Astrocyte of the spinal cord (primary cell): ENCODE measurements around the gene ITPR2.

Source experiments
- DNase-seq: peaks from one replicate; pipeline ENCODE4 v3.0.0; 2011; ENCODE audit warnings: low read depth, low spot score
- H3K4me3 ChIP-seq: 2 replicates; pipeline ENCODE4 v1.5.1; 2011; ENCODE audit warnings: low read depth, mild to moderate bottlenecking, low read length, moderate library complexity
- in situ Hi-C: cut with HindIII; loops from 2 replicates; pipeline ENCODE4 v1.10.0; 2017; ENCODE audit warnings: low sequenced_read_pairs
- TF ChIP-seq, protein P1 (sequence below): IDR thresholded peaks from 2 replicates; pipeline ENCODE4 v1.5.1; 2012; ENCODE audit warnings: low read depth, mild to moderate bottlenecking, low read length, inconsistent platforms

The ITPR2 gene

DNA sequence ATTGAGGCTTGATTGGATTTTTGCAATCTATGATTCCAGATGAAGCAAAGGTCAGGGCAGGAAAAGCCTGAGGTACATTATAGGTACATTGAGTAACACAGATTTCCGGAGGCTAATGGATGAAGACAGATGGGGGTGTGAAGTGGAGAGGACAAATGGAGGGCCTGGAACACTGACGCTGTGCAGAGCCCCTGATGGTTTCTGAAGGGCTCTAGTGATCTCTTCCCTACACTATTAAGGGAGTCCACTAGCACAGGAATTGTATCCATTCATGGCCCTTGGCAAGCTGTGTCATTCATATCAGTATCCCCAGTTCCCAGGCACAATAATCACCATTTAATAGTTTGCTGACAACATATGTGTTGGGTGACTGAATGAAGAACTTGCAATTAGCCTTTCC is 284.8 kb downstream of the ITPR2 start:
- no peak overlapping the region for H3K4me3 ChIP-seq
- DNase-seq: no peak
- in situ Hi-C loops: no loop called here
- TF ChIP-seq, protein P1, sequence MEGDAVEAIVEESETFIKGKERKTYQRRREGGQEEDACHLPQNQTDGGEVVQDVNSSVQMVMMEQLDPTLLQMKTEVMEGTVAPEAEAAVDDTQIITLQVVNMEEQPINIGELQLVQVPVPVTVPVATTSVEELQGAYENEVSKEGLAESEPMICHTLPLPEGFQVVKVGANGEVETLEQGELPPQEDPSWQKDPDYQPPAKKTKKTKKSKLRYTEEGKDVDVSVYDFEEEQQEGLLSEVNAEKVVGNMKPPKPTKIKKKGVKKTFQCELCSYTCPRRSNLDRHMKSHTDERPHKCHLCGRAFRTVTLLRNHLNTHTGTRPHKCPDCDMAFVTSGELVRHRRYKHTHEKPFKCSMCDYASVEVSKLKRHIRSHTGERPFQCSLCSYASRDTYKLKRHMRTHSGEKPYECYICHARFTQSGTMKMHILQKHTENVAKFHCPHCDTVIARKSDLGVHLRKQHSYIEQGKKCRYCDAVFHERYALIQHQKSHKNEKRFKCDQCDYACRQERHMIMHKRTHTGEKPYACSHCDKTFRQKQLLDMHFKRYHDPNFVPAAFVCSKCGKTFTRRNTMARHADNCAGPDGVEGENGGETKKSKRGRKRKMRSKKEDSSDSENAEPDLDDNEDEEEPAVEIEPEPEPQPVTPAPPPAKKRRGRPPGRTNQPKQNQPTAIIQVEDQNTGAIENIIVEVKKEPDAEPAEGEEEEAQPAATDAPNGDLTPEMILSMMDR: no peak

DNA sequence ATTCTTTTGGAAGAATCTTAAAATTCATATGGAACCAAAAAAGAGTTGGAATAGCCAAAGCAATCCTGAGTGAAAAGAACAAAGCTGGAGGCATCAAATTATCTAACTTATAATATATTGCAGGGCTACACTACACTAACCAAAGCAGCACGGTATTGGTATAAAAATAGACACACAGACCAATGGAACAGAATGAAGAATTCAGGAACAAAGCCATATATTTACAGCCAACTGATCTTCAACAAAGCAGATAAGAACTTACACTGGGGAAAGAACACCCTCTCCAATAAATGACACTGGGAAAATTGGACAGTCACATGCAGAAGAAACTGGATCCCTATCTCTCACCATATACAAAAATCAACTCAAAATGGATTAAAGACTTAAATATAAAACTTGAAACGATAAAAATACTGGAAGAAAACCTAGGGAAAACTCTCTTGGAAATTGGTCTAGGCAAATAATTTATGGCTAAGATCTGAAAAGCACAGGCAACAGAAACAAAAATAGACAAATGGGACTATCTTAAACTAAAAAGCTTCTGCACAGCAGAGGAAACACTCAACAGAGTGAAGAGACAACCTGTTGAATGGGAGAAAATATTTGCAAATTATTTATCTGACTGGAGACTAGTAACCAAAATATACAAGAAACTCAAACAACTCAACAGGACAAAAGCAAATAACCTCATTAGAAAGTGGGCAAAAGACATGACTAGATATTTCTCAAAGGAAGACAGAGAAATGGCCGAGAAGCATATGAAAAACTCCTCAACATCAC is 286.3 kb downstream of the ITPR2 start:
- TF ChIP-seq, protein P1: no peak
- no peak for DNase-seq
- H3K4me3 ChIP-seq: no peak overlapping the region
- in situ Hi-C loops: no loop called here

DNA sequence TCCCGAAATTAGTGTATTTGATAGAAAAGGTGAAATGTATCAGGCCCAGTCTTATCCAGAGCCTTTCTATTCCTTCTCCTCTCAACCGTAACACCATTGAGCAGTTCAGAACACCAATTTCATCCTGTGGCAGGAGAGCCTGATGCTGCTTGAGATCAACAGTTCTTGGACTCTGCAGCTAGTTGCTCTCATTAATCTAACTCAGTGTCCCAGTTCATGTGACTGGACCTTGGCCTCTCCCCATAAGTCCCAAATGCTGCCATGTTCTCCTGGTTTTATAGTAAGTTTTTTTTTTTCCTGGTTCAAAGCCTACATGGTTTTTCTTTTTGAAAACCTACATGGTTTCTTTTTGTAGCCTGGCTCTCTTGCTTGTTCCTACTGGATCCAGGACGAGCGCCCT is 293.9 kb downstream of the ITPR2 start:
- no peak overlapping the region for H3K4me3 ChIP-seq
- in situ Hi-C loops: no loop called here
- DNase-seq: no peak
- TF ChIP-seq, protein P1: no peak

DNA sequence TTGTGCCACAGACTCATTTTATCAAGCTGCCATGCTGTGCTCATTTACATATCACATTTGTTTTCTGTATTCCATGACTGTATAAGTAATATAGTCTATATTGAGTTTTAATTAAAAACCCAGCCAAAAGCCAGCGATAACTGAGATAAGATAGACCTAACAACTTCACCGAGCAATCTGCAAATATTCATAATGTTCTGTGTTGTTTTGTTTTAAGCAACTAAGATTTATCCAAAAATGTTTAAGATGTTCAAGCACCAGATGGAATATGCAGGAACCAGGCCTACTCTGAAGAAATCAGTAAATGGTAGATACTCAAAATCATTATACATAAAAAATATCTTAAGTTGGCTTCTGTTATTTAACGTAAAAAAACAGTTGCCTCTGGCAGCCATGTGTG is 295.3 kb downstream of the ITPR2 start:
- in situ Hi-C loops: no loop called here
- TF ChIP-seq, protein P1: no peak

DNA sequence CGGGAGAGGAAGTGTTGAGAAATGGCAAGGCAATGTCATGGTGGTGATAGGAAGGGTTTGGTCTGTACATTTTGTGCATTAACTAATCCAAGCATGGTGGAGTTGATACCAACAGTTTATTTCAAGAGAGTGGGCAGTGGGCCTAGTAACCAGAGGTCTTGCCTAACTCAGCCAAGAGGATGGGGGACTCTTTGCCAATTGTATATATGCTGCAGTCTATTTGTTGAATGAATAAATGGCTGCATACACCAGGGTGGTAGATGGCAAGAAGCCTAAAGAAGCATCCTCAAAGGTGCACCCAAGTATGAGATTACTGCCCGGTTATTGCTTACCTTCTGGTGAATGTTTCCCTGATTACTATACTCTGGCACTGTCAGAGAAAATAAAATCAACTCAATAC is 295.9 kb downstream of the ITPR2 start:
- in situ Hi-C loops: no loop called here
- no peak for DNase-seq
- H3K4me3 ChIP-seq: no peak overlapping the region
- TF ChIP-seq, protein P1: no peak

More for the DNA sequence above, 295.3 kb downstream of the ITPR2 start:
- H3K4me3 ChIP-seq: no peak overlapping the region
- DNase-seq: no peak

DNA sequence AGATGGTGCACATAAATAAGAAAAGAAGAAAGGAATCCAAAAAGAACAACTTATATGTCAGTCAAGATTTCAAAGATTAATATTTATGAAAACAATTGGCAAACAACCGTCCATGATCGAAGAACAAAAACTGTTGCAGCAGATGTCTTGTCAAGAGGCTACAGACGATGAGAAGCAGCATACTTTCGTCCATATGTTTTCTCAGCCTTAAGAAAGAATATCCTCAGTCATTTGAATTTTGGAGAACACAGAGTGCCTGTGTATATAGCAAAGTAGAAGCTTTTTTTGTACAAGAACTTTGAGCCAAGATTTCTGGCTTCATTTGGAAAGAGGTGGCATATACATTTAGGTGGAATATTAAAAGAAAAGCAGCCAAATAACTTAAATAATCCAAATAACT is 297.2 kb downstream of the ITPR2 start:
- no peak overlapping the region for H3K4me3 ChIP-seq
- no peak for DNase-seq
- in situ Hi-C loops: no loop called here
- TF ChIP-seq, protein P1: no peak
